GM11168 (cell line): ENCODE data around the gene KCNN4.
"Not testable (repeated sequence)": the region's sequence is repeated elsewhere in the genome, so short reads cannot be mapped to it uniquely, and the experiment has no call there.

Source experiments
- in situ Hi-C: fragments of 300-500 bp; cut with MboI; formaldehyde crosslinking; loops from one replicate; pipeline ENCODE4 v1.12.0; 2022; ENCODE audit warnings: low sequenced_read_pairs; ENCODE audit not compliant: unreplicated experiment

The KCNN4 gene

GRCh38 chr19:43776286-43776685 is 4.5 kb downstream of the KCNN4 start:
- in situ Hi-C loops, result no loop called here

- in situ Hi-C loops, result no loop called here
Observed at GRCh38 chr19:43775299-43775890, 5.4 kb downstream of the KCNN4 start.

GRCh38 chr19:43774940-43775258 is 5.9 kb downstream of the KCNN4 start:
- in situ Hi-C loops, result not testable (repeated sequence)

GRCh38 chr19:43774103-43774939 is 6.5 kb downstream of the KCNN4 start:
- in situ Hi-C loops, result no loop called here

- in situ Hi-C loops, result no loop called here
Observed at GRCh38 chr19:43773725-43774102, 7.1 kb downstream of the KCNN4 start.

GRCh38 chr19:43769256-43769655 is 11.5 kb downstream of the KCNN4 start:
- in situ Hi-C loops, result no loop called here

- in situ Hi-C loops, result no loop called here
Observed at GRCh38 chr19:43768273-43769050, 12.3 kb downstream of the KCNN4 start.

GRCh38 chr19:43767818-43768217 is 13.0 kb downstream of the KCNN4 start:
- in situ Hi-C loops, result no loop called here

GRCh38 chr19:43767316-43767715 is 13.5 kb downstream of the KCNN4 start:
- in situ Hi-C loops, result no loop called here

GRCh38 chr19:43766755-43767043 is 14.1 kb downstream of the KCNN4 start:
- in situ Hi-C loops, result no loop called here

- in situ Hi-C loops, result no loop called here
Observed at GRCh38 chr19:43765109-43765876, 15.5 kb downstream of the KCNN4 start.

- in situ Hi-C loops, result not testable (repeated sequence)
Observed at GRCh38 chr19:43764684-43765083, 16.1 kb downstream of the KCNN4 start.

GRCh38 chr19:43763473-43763939 is 17.3 kb downstream of the KCNN4 start:
- in situ Hi-C loops, result no loop called here

- in situ Hi-C loops, result no loop called here
Observed at GRCh38 chr19:43762814-43763213, 18.0 kb downstream of the KCNN4 start.

- in situ Hi-C loops, result no loop called here
Observed at GRCh38 chr19:43760941-43761340, 19.8 kb downstream of the KCNN4 start.

- in situ Hi-C loops, result no loop called here
Observed at GRCh38 chr19:43759515-43759914, 21.3 kb downstream of the KCNN4 start.

- in situ Hi-C loops, result no loop called here
Observed at GRCh38 chr19:43755256-43755801, 25.4 kb downstream of the KCNN4 start.

- in situ Hi-C loops, result no loop called here
Observed at GRCh38 chr19:43754503-43755255, 26.1 kb downstream of the KCNN4 start, which contains the start of gene SMG9. SMG9 (minus strand) TSS chr19:43754962; CDS start chr19:43750741, 4,221 bp downstream.

GRCh38 chr19:43754253-43754502 is 26.6 kb downstream of the KCNN4 start:
- in situ Hi-C loops, result no loop called here
